ENCODE results near the gene NR1H4.

Gene NR1H4

GRCh38 chr12:100448656-100449055 is 25.0 kb upstream of the NR1H4 start:
- DNase-seq (ENCODE audit: low read depth) = no peak
- no peak overlapping the region for H3K4me3 ChIP-seq (ENCODE audit: control insufficient read depth, low read depth, low read length)
- no peak for TF ChIP-seq CTCF (IDR thresholded peaks at IDR 0.05; ENCODE audit: control insufficient read depth, insufficient read depth, low read depth, low read length, missing control alignments)

- TF ChIP-seq CTCF (IDR thresholded peaks at IDR 0.05; ENCODE audit: control insufficient read depth, insufficient read depth, low read depth, low read length, missing control alignments) = no peak
- DNase-seq (ENCODE audit: low read depth) = no peak
- no peak overlapping the region for H3K4me3 ChIP-seq (ENCODE audit: control insufficient read depth, low read depth, low read length)
Observed at GRCh38 chr12:100450735-100451134, 22.9 kb upstream of the NR1H4 start.

- H3K4me3 ChIP-seq (ENCODE audit: control insufficient read depth, low read depth, low read length) = no peak overlapping the region
- no peak for DNase-seq (ENCODE audit: low read depth)
- no peak for TF ChIP-seq CTCF (IDR thresholded peaks at IDR 0.05; ENCODE audit: control insufficient read depth, insufficient read depth, low read depth, low read length, missing control alignments)
Observed at GRCh38 chr12:100453951-100454350, 19.7 kb upstream of the NR1H4 start.

- no peak for TF ChIP-seq CTCF (IDR thresholded peaks at IDR 0.05; ENCODE audit: control insufficient read depth, insufficient read depth, low read depth, low read length, missing control alignments)
- no peak for DNase-seq (ENCODE audit: low read depth)
- H3K4me3 ChIP-seq (ENCODE audit: control insufficient read depth, low read depth, low read length) = no peak overlapping the region
Observed at GRCh38 chr12:100455896-100456295, 17.8 kb upstream of the NR1H4 start.

- no peak for TF ChIP-seq CTCF (IDR thresholded peaks at IDR 0.05; ENCODE audit: control insufficient read depth, insufficient read depth, low read depth, low read length, missing control alignments)
- DNase-seq (ENCODE audit: low read depth) = no peak
Observed at GRCh38 chr12:100458191-100458590, 15.5 kb upstream of the NR1H4 start.

GRCh38 chr12:100460702-100461101 is 13.0 kb upstream of the NR1H4 start:
- DNase-seq (ENCODE audit: low read depth) = no peak
- no peak overlapping the region for H3K4me3 ChIP-seq (ENCODE audit: control insufficient read depth, low read depth, low read length)
- TF ChIP-seq CTCF (IDR thresholded peaks at IDR 0.05; ENCODE audit: control insufficient read depth, insufficient read depth, low read depth, low read length, missing control alignments) = no peak

More at GRCh38 chr12:100458191-100458590, 15.5 kb upstream of the NR1H4 start:
- H3K4me3 ChIP-seq (ENCODE audit: control insufficient read depth, low read depth, low read length) = no peak overlapping the region

Data from AG09309 (cell line).